Measurements from ENCODE around the gene ASMTL. TPM values are rescaled to one million over a fixed set of nuclear protein-coding genes. Genes with fewer than 3 reads are reported as not detected.
"Not testable (repeated sequence)": the region's sequence is repeated elsewhere in the genome, so short reads cannot be mapped to it uniquely, and the experiment has no call there.

ASMTL gene
- total and polyA plus RNA-seq, 7 experiments from 2014 or later, result 30.9 to 50.0 (median 41.7) TPM

DNA sequence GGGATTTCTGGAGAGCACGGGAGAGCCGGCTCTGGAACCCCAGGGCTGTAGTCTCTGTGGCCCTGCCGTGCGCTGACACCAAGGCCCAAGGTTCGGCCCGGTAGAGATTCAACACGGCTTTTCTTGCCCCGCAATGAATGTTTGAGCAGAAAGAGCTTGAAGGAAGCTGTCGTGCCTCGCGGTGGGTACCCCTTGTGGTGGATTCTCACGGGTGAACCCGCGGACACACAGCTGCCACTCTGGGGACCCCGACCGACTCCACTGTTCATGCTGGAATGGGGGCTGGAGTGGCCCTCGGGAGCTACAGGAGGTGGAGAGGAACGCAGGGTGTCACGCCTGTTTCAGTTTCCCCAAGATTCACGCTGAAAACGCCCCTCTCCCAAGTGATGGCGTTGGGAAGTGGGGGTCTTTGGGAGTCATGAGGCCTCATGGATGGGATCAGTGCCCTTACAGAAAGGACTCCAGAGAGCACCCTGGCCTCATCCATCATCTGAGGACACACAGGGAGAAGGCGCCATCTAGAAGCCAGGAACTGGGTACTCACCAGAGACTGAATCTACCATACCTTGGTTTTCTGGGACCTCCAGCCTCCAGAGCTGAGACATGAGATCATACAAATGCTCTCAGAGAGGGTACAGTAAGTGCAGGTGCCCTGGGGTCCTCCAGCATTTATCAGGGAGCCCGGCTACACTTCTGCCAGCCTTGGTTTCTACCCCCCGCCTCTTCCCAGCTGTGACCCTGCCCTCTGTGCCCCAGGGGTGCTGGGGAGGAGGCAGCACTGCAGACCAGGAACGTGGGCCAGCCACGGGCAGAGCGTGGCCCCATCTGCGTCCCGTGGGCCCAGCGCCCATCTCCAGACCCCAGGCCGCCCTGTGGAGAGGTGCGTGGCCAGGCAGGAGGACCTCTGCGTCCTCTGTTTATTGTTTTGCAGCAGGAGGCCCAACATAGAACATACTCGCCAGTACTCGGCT, 67.2 kb downstream of the ASMTL start:
- no peak for DNase-seq
- Histone ChIP-seq H3K36me3 (ENCODE audit: control insufficient read depth in 2 of 3, insufficient read depth in 3 of 3, low read length in 3 of 3) (peaks cover 22 to 73% (median 42%) of the 10 kb centered on the region in 3 experiments), H3K27me3 (ENCODE audit: control insufficient read depth in 2 of 2, insufficient read depth in 2 of 2, low read length in 2 of 2) (no peaks in the 10 kb centered on the region), H3K4me3 (ENCODE audit: low read length) (no peak overlapping the region), H3K27ac (ENCODE audit: low read depth, low read length) (no peak overlapping the region), H3K4me1 (ENCODE audit: control insufficient read depth in 2 of 2, insufficient read depth in 2 of 2, low read length in 2 of 2) (peaks cover 13 to 26% of the 10 kb centered on the region in 2 donors), H3K9me3 (ENCODE audit: control insufficient read depth in 2 of 3, low read length in 3 of 3) (no peaks in the 10 kb centered on the region)
- Mint-ChIP-seq H3K27ac (no peak overlapping the region), H3K9me3 (peaks cover 0 to 4% (median 0%) of the 10 kb centered on the region in 11 donors), H3K4me1 (peaks cover 9 to 35% (median 19%) of the 10 kb centered on the region in 7 donors), H3K4me3 (peak overlapping the region in 1 of 10 donors; percentile 10), H3K36me3 (peaks cover 4 to 49% (median 28%) of the 10 kb centered on the region in 5 donors), H3K27me3 (no peaks in the 10 kb centered on the region)
- CTCF ChIA-PET, result no interaction called here
- POLR2A ChIA-PET, result no interaction called here
- ATAC-seq, result peak; percentile 9
- intact Hi-C loops (cut with micrococcal nuclease), result no loop called here

DNA sequence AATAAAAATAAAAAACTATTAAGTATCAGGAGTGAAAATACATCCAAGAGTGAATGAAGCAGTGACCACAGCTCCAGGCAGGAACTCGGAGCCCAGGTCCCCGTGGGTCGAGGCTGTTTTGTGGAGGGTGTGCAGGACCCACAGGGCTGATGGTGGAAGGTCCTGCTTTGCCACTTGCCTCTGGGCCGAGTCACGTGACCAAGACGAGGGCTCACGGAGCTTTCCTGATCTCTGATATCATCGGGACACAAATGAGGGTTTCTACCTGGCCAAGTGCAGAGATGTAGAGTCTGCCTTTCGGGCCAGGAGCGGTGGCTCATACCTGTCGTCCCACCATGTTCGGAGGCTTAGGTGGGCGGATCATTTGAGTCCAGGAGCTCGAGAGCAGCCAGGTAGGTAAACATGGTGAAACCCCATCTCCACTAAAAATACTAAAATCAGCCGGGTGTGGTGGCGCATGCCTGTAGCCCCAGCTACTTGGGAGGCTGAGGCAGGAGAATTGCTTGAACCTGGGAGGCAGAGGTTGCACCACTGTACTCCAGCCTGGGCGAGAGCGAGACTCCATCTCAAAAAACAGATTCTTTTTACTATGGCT, 68.0 kb downstream of the ASMTL start:
- no peaks in the 10 kb centered on the region for H3K27me3 ChIP-seq (ENCODE audit: control insufficient read depth in 2 of 2, insufficient read depth in 2 of 2, low read length in 2 of 2)
- Mint-ChIP-seq H3K9me3 (peaks cover 0 to 6% (median 0%) of the 10 kb centered on the region in 11 donors), H3K36me3 (peaks cover 4 to 49% (median 30%) of the 10 kb centered on the region in 5 donors), H3K27ac (peak overlapping the region in 1 of 9 donors; percentile 45), H3K4me3 (peak overlapping the region in 1 of 10 donors; percentile 10), H3K4me1 (peaks cover 14 to 28% (median 23%) of the 10 kb centered on the region in 7 donors), H3K27me3 (no peaks in the 10 kb centered on the region)
- H3K4me3 ChIP-seq (ENCODE audit: low read length), result no peak overlapping the region
- POLR2A ChIA-PET, result no interaction called here
- H3K9me3 ChIP-seq (ENCODE audit: control insufficient read depth in 2 of 3, low read length in 3 of 3), result no peaks in the 10 kb centered on the region
- CTCF ChIA-PET, result no interaction called here
- ATAC-seq (no peak), DNase-seq (no peak)
- peaks cover 22 to 65% (median 37%) of the 10 kb centered on the region in 3 experiments for H3K36me3 ChIP-seq (ENCODE audit: control insufficient read depth in 2 of 3, insufficient read depth in 3 of 3, low read length in 3 of 3)
- no peak overlapping the region for H3K27ac ChIP-seq (ENCODE audit: low read depth, low read length)
- peaks cover 10 to 18% of the 10 kb centered on the region in 2 donors for H3K4me1 ChIP-seq (ENCODE audit: control insufficient read depth in 2 of 2, insufficient read depth in 2 of 2, low read length in 2 of 2)
- intact Hi-C loops (cut with micrococcal nuclease), result no loop called here

DNA sequence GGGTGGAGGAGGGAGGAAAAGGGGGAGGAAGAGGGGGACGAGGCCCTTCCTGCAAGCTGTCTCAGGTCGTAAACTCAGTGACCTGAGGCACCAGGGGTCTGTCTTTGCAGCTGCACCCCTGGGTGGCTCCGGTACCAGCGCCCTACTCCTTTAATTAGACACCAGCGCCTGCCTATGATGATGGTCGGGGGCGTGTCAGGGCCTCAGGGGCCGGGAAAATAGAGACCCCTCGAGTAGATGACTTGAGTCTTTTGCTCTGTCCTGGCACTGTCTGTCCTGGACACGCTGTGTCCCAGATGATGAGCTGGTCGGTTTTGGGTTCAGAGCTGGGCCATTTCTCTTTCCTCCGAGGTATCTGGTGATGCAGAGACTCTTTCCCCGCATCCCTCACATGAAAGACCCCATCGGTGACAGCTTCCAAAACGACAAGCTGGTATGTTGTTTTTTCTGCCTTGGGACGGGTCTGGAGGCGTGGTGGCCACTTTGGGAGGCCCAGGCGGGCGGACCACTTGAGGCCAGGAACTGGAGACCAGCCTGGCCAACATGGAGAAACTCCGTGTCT, 72.0 kb downstream of the ASMTL start:
- intact Hi-C loops (cut with micrococcal nuclease), result no loop called here
- peaks cover 0 to 6% (median 4%) of the 10 kb centered on the region in 7 donors for H3K4me1 Mint-ChIP-seq
- H3K9me3 Mint-ChIP-seq, result peaks cover 0 to 6% (median 0%) of the 10 kb centered on the region in 11 donors
- H3K27me3 Mint-ChIP-seq, result no peaks in the 10 kb centered on the region
- ChIA-PET CTCF (no interaction called here), POLR2A (no interaction called here)
- peaks cover 0 to 16% (median 11%) of the 10 kb centered on the region in 5 donors for H3K36me3 Mint-ChIP-seq
- H3K4me3 Mint-ChIP-seq, result no peak overlapping the region
- ATAC-seq, result peak; percentile 5
- Histone ChIP-seq H3K4me1 (ENCODE audit: control insufficient read depth in 2 of 2, insufficient read depth in 2 of 2, low read length in 2 of 2) (no peaks in the 10 kb centered on the region), H3K27me3 (ENCODE audit: control insufficient read depth in 2 of 2, insufficient read depth in 2 of 2, low read length in 2 of 2) (no peaks in the 10 kb centered on the region), H3K4me3 (ENCODE audit: low read length) (no peak overlapping the region), H3K27ac (ENCODE audit: low read depth, low read length) (no peak overlapping the region), H3K36me3 (ENCODE audit: control insufficient read depth in 2 of 3, insufficient read depth in 3 of 3, low read length in 3 of 3) (peaks cover 0 to 25% (median 0%) of the 10 kb centered on the region in 3 experiments), H3K9me3 (ENCODE audit: control insufficient read depth in 2 of 3, low read length in 3 of 3) (no peaks in the 10 kb centered on the region)
- no peak for DNase-seq
- H3K27ac Mint-ChIP-seq, result peak overlapping the region in 1 of 9 donors; percentile 43

DNA sequence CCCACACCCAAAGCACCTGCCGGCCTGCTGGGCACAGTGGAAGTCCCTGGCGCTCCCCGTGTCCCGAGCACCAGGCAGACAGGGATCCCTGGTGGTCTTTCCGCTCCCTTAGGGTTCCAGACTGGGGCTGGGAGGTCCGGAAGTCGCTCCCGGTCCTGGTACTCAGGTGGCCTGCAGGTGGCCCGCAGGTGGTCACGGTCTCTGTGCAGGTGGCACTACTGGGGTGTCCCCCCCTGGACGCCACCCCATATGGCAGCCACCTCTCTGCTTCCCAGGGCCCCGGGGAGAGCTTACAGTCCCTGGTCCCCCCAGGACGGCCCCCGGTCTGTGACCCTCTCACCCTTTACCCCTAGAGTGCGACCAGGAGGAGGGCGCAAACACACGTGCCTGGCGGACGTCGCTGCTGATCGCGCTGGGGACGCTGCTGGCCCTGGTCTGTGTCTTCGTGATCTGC, 74.4 kb downstream of the ASMTL start:
- H3K4me3 Mint-ChIP-seq, result no peak overlapping the region
- Histone ChIP-seq H3K36me3 (ENCODE audit: control insufficient read depth in 2 of 3, insufficient read depth in 3 of 3, low read length in 3 of 3) (peaks cover 0 to 2% (median 0%) of the 10 kb centered on the region in 3 experiments), H3K27me3 (ENCODE audit: control insufficient read depth in 2 of 2, insufficient read depth in 2 of 2, low read length in 2 of 2) (no peaks in the 10 kb centered on the region), H3K4me1 (ENCODE audit: control insufficient read depth in 2 of 2, insufficient read depth in 2 of 2, low read length in 2 of 2) (no peaks in the 10 kb centered on the region), H3K9me3 (ENCODE audit: control insufficient read depth in 2 of 3, low read length in 3 of 3) (no peaks in the 10 kb centered on the region), H3K4me3 (ENCODE audit: low read length) (no peak overlapping the region), H3K27ac (ENCODE audit: low read depth, low read length) (no peak overlapping the region)
- peaks cover 0 to 6% (median 0%) of the 10 kb centered on the region in 11 donors for H3K9me3 Mint-ChIP-seq
- H3K36me3 Mint-ChIP-seq, result peaks cover 0 to 6% (median 0%) of the 10 kb centered on the region in 5 donors
- H3K4me1 Mint-ChIP-seq, result peaks cover 0 to 6% (median 4%) of the 10 kb centered on the region in 7 donors
- peak overlapping the region in 1 of 9 donors; percentile 32 for H3K27ac Mint-ChIP-seq
- intact Hi-C loops (cut with micrococcal nuclease), result no loop called here
- DNase-seq (no peak), ATAC-seq (peak; percentile 10)
- H3K27me3 Mint-ChIP-seq, result no peaks in the 10 kb centered on the region
- CTCF ChIA-PET, result no interaction called here
- POLR2A ChIA-PET, result no interaction called here

GRCh38 chrX:1368385-1368698, 84.4 kb downstream of the ASMTL start:
- Histone ChIP-seq H3K27ac (ENCODE audit: low read depth, low read length) (no peak overlapping the region), H3K4me3 (ENCODE audit: low read length) (no peak overlapping the region), H3K27me3 (ENCODE audit: control insufficient read depth in 2 of 2, insufficient read depth in 2 of 2, low read length in 2 of 2) (no peaks in the 10 kb centered on the region), H3K9me3 (ENCODE audit: control insufficient read depth in 2 of 3, low read length in 3 of 3) (no peaks in the 10 kb centered on the region), H3K36me3 (ENCODE audit: control insufficient read depth in 2 of 3, insufficient read depth in 3 of 3, low read length in 3 of 3) (peaks cover 0 to 11% (median 0%) of the 10 kb centered on the region in 3 experiments), H3K4me1 (ENCODE audit: control insufficient read depth in 2 of 2, insufficient read depth in 2 of 2, low read length in 2 of 2) (no peaks in the 10 kb centered on the region)
- intact Hi-C loops (cut with micrococcal nuclease), result no loop called here
- Mint-ChIP-seq H3K27me3 (no peaks in the 10 kb centered on the region), H3K9me3 (peaks cover 0 to 2% (median 0%) of the 10 kb centered on the region in 11 donors), H3K4me1 (no peaks in the 10 kb centered on the region), H3K36me3 (peaks cover 0 to 16% (median 4%) of the 10 kb centered on the region in 5 donors), H3K27ac (peak overlapping the region in 2 of 9 donors; percentile 38 to 62), H3K4me3 (no peak overlapping the region)
- POLR2A ChIA-PET, result no interaction called here
- CTCF ChIA-PET, result no interaction called here
- ATAC-seq (no peak), DNase-seq (no peak)

DNA sequence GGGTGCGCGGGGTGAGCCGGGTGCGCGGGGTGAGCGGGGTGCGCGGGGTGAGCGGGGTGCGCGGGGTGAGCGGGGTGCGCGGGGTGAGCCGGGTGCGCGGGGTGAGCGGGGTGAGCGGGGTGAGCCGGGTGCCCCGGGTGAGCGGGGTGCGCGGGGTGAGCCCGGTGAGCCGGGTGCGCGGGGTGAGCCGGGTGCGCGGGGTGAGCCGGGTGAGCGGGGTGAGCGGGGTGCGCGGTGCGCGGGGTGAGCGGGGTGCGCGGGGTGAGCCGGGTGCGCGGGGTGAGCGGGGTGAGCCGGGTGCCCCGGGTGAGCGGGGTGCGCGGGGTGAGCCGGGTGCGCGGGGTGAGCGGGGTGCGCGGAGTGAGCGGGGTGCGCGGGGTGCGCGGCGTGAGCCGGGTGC, 86.3 kb downstream of the ASMTL start:
- ATAC-seq; POLR2A ChIA-PET; H3K4me1 ChIP-seq (ENCODE audit: control insufficient read depth in 2 of 2, insufficient read depth in 2 of 2, low read length in 2 of 2); CTCF ChIA-PET; H3K27me3 Mint-ChIP-seq; H3K27ac ChIP-seq (ENCODE audit: low read depth, low read length); H3K27ac Mint-ChIP-seq; DNase-seq; H3K4me1 Mint-ChIP-seq; H3K4me3 ChIP-seq (ENCODE audit: low read length); H3K27me3 ChIP-seq (ENCODE audit: control insufficient read depth in 2 of 2, insufficient read depth in 2 of 2, low read length in 2 of 2); H3K9me3 ChIP-seq (ENCODE audit: control insufficient read depth in 2 of 3, low read length in 3 of 3); H3K4me3 Mint-ChIP-seq; H3K9me3 Mint-ChIP-seq; intact Hi-C loops (cut with micrococcal nuclease): not testable (repeated sequence)
- H3K36me3 ChIP-seq (ENCODE audit: control insufficient read depth in 2 of 3, insufficient read depth in 3 of 3, low read length in 3 of 3), result peaks cover 0 to 14% (median 0%) of the 10 kb centered on the region in 3 experiments
- H3K36me3 Mint-ChIP-seq, result peaks cover 0 to 25% (median 14%) of the 10 kb centered on the region in 5 donors
